Esophagus muscularis mucosa (tissue), 4 donors: ENCODE measurements around the gene ERMAP.

Experiments used
- EP300 ChIP-seq: sonication (generic); formaldehyde crosslinking; IDR thresholded peaks from one replicate; pipeline ENCODE4 v1.6.1; 2017; ENCODE audit warnings: antibody characterized with exemption
- POLR2A ChIP-seq: fragments of 450-650 bp; IDR thresholded peaks from one replicate; pipeline ENCODE4 v1.6.1; 2017; ENCODE audit warnings: antibody characterized with exemption, moderate library complexity, mild to moderate bottlenecking, low read depth
- POLR2AphosphoS5 ChIP-seq, 2 donors: sonication (generic); formaldehyde crosslinking; IDR thresholded peaks; one replicate each; pipeline ENCODE4 v1.6.1; 2017; ENCODE audit warnings: antibody characterized with exemption in 2 of 2
- TF ChIP-seq, protein P1 (sequence below), 3 experiments: fragments of 200-600 bp in 2 of 3; fragments of 450-650 bp in 1 of 3; sonication (generic) in 2 of 3; IDR thresholded peaks; one replicate each; pipeline ENCODE4 v1.5.1; 2017 to 2019; ENCODE audit warnings: antibody characterized with exemption in 3 of 3, mild to moderate bottlenecking in 2 of 3, moderate library complexity in 1 of 3

GRCh38 chr1:42777852-42778251, 39.1 kb upstream of the ERMAP start:
- no peak for TF ChIP-seq POLR2A
- TF ChIP-seq, protein P1, sequence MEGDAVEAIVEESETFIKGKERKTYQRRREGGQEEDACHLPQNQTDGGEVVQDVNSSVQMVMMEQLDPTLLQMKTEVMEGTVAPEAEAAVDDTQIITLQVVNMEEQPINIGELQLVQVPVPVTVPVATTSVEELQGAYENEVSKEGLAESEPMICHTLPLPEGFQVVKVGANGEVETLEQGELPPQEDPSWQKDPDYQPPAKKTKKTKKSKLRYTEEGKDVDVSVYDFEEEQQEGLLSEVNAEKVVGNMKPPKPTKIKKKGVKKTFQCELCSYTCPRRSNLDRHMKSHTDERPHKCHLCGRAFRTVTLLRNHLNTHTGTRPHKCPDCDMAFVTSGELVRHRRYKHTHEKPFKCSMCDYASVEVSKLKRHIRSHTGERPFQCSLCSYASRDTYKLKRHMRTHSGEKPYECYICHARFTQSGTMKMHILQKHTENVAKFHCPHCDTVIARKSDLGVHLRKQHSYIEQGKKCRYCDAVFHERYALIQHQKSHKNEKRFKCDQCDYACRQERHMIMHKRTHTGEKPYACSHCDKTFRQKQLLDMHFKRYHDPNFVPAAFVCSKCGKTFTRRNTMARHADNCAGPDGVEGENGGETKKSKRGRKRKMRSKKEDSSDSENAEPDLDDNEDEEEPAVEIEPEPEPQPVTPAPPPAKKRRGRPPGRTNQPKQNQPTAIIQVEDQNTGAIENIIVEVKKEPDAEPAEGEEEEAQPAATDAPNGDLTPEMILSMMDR (IDR thresholded peaks at IDR 0.05), result peak; percentile 41 to 56 (median 53)
- no peak for TF ChIP-seq POLR2AphosphoS5 (IDR thresholded peaks at IDR 0.05)
- no peak for TF ChIP-seq EP300
